ENCODE data around the gene SEMG1.

SEMG1 gene

GRCh38 chr20:45223136-45223535, 16.3 kb downstream of the SEMG1 start:
- DNase-seq: no peak

- DNase-seq: no peak
Measured at GRCh38 chr20:45226287-45226686, 19.5 kb downstream of the SEMG1 start.

GRCh38 chr20:45229264-45230056, 22.6 kb downstream of the SEMG1 start:
- no peak for DNase-seq

GRCh38 chr20:45230631-45231030, 23.8 kb downstream of the SEMG1 start:
- DNase-seq: no peak

GRCh38 chr20:45235995-45236394, 29.2 kb downstream of the SEMG1 start:
- DNase-seq: no peak

GRCh38 chr20:45238139-45238538, 31.3 kb downstream of the SEMG1 start:
- no peak for DNase-seq

- DNase-seq: no peak
Measured at GRCh38 chr20:45246109-45246508, 39.3 kb downstream of the SEMG1 start.

GRCh38 chr20:45247865-45248264, 41.0 kb downstream of the SEMG1 start:
- DNase-seq: no peak

GRCh38 chr20:45248609-45249008, 41.8 kb downstream of the SEMG1 start:
- no peak for DNase-seq

- no peak for DNase-seq
Measured at GRCh38 chr20:45251884-45252560, 45.2 kb downstream of the SEMG1 start.

GRCh38 chr20:45253261-45253660, 46.4 kb downstream of the SEMG1 start:
- no peak for DNase-seq

- peak; percentile 26 for DNase-seq
Measured at GRCh38 chr20:45254383-45255262, 47.8 kb downstream of the SEMG1 start, which contains the start of gene SLPI. Gene SLPI, minus strand, starts transcription at chr20:45254564. Its CDS starts 21 bp downstream, at chr20:45254543.

- DNase-seq: no peak
Measured at GRCh38 chr20:45257161-45257560, 50.3 kb downstream of the SEMG1 start.

- DNase-seq: no peak
Measured at GRCh38 chr20:45257711-45258110, 50.9 kb downstream of the SEMG1 start.

- no peak for DNase-seq
Measured at GRCh38 chr20:45258259-45258658, 51.4 kb downstream of the SEMG1 start.

GRCh38 chr20:45258664-45259063, 51.8 kb downstream of the SEMG1 start:
- DNase-seq: no peak
